Retina (tissue), 1 donor: Measurements from ENCODE around the gene ACAT2.
A peak's percentile ranks its signal among the peaks of the same experiment; 100 is the strongest.
"Not testable (repeated sequence)": the region's sequence is repeated elsewhere in the genome, so short reads cannot be mapped to it uniquely, and the experiment has no call there.

Experiments
- DNase-seq: peaks from one replicate; pipeline ENCODE4 v3.0.0-alpha.2; 2016

The ACAT2 gene

DNA sequence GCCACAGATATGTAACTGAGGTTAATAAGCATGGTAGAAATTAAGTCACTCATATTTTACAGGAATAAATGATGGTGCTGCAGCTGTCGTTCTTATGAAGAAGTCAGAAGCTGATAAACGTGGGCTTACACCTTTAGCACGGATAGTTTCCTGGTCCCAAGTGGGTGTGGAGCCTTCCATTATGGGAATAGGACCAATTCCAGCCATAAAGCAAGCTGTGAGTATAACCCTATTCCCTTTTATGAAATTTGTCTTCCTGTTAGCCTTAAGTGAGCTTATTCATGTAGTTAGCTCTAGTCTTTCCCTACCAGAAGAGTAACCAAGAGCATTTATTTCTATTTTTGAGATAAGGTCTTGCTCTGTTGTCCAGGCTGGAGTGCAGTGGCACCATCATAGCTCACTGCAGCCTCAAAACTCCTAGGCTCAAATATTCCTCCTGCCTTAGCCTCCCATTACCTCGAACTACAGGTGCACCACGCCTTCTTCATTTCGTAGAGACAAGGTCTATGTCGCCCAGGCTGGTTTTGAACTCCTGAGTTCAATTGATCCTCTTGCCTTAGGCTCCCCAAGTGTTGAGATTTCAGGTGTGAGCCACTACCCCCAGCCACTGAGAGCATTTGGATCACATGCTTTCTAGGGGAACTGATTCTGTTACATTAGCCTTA is 15.5 kb downstream of the ACAT2 start:
- no peak for DNase-seq

- DNase-seq: no peak
Observed at GRCh38 chr6:159778131-159778530, 16.3 kb downstream of the ACAT2 start.

- no peak for DNase-seq
Observed at GRCh38 chr6:159778542-159779103, 16.8 kb downstream of the ACAT2 start.

DNA sequence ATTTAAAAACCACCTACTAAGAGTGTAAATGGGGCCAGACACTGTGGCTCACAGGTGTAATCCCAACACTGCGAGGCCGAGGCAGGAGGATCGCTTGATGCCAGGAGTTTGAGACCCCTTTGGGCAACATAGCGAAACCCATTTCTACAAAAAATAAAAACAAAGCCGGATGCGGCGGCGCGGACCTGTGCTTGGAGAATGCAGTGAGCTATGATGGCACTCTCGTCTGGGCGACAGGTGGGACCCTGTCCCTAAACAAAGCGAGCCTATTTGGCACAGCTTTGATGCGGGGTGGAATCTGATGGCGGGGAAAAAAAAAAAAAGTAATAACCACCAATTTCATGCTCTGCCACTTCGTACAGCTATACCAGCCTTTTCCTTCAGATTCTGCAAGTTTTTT is 26.4 kb downstream of the ACAT2 start:
- DNase-seq: no peak

DNA sequence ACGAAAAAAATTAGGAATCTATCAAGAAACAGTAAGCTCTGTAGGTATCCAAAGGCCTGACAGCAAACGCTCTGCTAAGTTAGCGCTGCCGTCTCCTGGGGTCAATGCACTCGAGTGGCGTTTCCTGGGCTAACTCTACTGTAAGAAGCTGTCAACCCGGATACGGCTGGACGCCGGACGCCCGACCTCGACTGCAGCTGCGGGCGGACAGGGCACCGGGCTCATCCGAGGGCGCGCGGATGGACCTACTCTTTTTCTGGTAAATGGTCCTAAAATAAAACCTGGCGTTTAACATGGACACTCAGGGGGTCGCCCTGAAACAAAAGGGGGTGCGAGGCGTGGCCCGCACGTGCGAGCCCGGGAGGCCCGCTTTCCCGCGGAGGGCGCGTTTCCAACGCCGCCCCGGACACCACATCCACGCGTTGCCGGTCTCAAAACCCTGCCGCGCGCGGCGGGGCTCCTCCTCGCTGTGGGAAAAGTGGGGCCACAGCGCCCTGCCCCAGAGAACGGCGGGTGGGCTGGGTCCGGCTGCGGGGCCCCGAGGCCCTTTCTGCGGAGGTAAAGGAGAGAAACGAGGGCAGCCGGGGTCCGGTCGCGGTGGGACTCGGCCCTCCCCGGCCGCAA is 27.0 kb downstream of the ACAT2 start:
- DNase-seq: no peak

- DNase-seq: peak; percentile 98
Observed at GRCh38 chr6:159789377-159790148, 27.7 kb downstream of the ACAT2 start, which contains the start of gene TCP1. Gene TCP1, minus strand, starts transcription at chr6:159789602. Its CDS starts 134 bp downstream, at chr6:159789468.

DNA sequence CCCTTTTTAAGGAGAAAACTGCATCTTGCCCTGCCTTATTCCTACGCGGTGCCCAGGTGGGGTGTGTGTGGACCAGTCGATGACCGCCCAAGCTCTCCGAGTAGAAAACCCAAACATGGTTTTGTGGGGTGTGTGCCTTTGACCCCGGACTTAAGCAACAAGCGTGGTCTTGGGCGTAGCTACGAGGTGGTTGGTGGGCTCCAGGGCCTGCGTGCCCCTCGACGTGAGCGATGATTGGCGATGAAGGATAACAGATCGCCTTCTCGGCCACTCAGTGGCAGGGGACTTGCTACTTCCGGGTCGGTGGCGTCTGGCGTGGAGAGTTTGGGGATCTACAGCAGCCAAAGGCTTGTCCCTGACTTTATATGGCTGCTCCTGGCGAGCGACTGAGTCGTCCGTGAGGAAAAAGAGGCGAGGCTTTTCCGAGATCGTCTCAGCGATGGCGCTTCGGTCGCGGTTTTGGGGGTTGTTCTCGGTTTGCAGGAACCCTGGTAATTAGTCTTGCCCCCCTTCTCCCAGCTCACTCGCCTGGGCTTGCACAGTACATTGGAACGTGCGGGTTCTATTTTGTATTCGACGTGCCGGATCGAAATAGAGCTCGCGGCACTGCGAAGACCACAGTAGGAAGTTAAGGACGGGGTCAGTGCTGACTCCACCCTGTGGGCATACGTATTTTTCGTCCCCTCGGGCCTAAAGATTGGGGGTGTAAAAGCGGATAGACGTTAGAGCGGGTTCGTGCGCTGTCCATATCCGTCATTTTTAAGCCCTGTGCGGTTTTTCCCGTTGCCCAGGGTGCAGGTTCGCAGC is 28.5 kb downstream of the ACAT2 start, which contains the start of gene MRPL18:
MRPL18 (plus strand) TSS at position 319 of the 807 bp plus-strand sequence; CDS start at position 440, 121 bp downstream.
- DNase-seq: peak; percentile 95

DNA sequence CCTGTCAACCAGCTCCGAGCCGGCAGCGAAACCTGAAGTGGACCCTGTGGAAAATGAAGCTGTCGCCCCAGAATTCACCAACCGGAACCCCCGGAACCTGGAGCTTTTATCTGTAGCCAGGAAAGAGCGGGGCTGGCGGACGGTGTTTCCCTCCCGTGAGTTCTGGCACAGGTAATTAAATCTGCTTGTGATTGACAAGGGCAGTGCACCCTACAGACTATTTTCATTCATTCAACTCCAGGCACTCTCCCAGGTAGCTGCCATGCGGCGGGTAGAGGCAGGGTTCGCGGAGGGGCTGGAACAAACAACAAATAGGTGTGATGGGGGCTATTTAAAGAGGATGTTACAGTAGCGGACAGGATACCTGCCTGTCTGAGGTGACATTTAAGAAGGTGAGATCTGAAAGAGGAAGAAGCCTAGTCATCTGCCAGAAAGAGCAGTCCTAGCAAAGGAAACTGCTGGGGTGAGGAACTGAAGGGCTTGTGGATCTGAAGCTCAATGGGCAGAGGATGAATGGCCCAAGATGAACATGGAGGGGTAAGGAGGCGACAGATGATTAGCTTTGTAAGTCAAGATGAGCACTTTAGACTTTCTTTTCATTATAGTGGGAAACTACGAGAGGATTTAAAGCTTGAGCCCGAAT is 29.2 kb downstream of the ACAT2 start:
- no peak for DNase-seq

DNA sequence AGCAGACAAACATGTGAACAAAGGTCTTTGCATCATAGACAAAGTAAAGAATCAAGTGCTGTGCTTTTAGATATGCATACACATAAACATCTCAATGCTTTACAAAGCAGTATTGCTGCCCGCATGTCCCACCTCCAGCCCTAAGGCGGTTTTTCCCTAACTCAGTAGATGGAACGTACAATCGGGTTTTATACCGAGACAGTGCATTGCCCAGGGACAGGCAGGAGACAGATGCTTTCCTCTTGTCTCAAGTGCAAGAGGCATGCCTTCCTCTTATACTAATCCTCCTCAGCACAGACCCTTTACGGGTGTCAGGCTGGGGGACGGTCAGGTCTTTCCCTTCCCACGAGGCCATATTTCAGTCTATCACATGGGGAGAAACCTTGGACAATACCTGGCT is 33.1 kb downstream of the ACAT2 start:
- not testable (repeated sequence) for DNase-seq

DNA sequence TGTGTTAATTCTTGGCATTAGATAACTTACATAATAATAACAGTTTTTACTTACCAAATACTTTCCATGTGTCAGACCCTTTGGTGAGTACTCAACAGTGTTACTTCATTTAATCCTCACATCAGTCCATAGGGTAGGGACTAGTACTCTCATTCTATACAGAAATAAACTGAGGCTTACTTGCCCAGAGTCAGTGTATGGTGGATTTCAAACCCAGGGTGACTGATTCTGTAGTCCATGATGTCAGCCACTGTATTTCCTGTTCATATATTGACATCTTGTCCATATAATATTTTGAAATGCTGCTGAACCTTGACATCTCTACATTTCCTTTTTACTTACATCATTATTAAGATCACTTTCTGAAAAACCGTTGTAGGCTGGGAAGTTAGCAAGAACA is 35.7 kb downstream of the ACAT2 start:
- no peak for DNase-seq

GRCh38 chr6:159800141-159800865 is 38.5 kb downstream of the ACAT2 start, which contains the start of gene PNLDC1:
Gene PNLDC1, plus strand, starts transcription at chr6:159800276. Its CDS starts 32 bp downstream, at chr6:159800308.
- no peak for DNase-seq

DNA sequence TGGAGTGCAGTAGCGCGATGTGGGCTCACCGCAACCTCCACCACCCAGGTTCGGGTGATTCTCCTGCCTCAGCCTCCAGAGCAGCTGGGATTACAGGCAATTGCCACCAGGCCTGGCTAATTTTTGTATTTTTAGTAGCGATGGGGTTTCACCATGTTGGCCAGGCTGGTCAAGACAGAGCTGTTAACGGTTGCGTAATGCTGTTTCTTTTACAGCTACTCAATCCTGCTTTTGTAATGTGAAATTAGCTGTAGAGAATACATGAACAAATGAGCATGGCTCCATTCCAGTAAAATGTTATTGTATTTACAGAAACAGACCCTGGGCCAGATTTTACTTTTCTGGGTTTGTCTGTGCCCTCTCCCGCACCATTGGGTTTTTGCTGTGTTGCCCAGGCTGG is 40.1 kb downstream of the ACAT2 start:
- DNase-seq: no peak

DNA sequence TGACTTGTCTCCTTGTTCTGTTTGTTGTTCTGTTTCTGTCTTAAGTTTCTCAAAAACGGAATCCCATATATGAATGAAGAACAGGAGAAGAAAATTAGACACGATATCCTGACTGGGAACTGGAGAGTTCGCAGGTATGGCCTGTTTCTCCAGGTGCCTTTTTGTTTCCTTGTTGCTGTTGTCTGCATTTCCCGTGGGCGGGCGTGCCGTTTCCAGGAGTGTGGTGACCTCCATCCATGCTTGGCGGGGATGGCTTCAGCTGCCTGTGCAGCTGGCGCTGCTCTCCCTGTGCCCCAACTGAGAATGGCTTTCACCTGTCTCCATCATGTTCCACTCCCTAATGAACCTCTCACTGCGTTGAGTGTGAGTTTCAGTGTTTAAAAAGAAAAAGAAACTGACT is 42.7 kb downstream of the ACAT2 start:
- DNase-seq: no peak

GRCh38 chr6:159805440-159806020 is 43.7 kb downstream of the ACAT2 start:
- no peak for DNase-seq

DNA sequence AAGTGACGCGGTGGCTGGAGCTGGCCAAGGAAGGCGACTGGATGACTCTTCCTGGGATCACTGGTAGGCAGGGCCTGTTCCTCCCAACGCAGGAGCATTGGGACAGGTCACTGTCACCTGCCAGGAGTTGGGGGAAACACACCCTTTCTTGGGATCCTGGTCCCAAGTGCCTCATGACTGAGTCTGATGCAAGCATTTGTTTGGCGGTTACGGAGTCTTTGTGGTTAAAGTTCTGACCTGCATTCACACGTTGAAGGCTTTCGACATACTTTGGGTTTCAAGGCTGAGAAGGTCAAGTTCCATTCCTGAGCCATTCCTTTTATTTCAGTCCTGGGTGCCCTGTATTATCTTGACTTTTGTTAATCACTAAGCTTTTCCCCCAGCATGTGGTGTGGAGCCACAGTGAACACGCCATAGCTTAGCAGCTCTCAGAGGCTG is 44.2 kb downstream of the ACAT2 start:
- no peak for DNase-seq

DNA sequence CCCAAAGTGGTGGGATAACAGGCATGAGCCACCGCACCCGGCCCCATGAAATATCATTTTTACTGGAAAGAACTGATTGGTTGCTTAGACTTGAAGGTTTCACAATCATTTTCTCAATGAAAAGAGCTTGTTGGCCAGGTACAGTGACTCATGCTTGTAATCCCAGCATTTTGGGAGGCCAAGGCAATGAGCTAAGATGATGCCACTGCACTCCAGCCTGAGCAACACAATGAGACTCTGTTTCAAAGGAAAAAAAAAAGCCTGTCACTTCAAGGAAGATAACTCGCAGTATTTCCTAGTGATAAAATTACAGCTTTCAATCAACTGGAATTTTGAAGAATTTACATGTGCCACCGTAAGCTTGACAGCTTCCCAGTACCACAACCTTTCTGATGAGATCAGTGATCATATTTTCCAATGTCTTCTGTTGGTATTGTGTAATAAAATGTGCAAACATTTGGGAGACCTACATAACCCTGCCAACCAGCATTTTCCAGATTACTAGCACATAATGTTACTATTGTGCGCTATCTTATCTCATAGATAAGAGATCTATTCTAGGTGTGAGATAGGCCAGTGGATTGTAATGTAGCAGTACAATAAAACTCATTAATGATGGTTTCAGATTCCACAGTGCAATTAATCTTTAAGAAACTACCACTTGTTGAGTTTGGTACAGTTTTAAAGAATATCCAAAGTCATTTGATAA is 45.5 kb downstream of the ACAT2 start:
- DNase-seq: no peak

GRCh38 chr6:159808647-159809046 is 46.8 kb downstream of the ACAT2 start:
- DNase-seq: no peak

GRCh38 chr6:159809149-159809548 is 47.3 kb downstream of the ACAT2 start:
- DNase-seq: no peak

- no peak for DNase-seq
Observed at GRCh38 chr6:159813781-159814180, 51.9 kb downstream of the ACAT2 start.

- DNase-seq: peak; percentile 19
Observed at GRCh38 chr6:159815410-159815809, 53.6 kb downstream of the ACAT2 start.
